ENCODE results near the gene CCDC12. TPM values are rescaled to one million over a fixed set of nuclear protein-coding genes. Genes with fewer than 3 reads are reported as not detected.

CCDC12 gene
- total and polyA plus RNA-seq, 12 donors, result 33.2 to 145 (median 70.0) TPM

DNA sequence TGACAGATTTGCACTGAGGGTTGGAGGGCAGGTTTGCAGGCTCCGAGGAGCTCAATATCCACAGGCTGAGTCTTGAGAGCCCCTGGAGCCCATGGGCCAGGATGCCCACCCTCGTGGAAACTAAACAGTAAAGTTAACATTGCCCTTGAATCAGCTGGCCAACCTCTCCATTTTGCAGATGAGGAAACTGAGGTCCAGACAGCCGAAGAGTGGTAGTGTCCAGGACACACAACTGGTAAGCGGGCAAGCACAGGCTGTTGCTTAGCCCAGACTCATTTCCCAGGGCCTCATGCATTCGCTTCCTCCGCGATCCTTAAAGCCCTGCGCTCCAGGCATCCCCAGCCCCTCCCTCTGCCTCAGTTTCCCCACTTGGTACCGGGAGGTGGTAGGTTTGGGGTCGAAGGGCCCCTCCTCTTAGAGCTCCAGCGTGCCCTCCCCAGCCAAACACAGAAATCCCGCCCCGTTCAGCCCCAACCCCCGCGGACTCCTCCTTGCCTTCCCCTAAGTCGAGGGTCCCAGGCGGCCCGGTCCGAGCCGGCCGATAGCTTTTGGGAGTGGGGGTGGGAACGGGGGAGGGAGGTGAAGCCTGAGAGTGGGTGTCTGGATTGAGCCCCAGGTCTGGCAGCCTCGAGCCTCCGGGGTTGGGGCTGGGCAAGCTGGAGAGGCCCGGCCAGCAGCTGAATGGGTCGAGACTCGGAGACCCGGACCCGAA lies 95.5 kb downstream of the CCDC12 start:
- no peak for TF ChIP-seq CTCF (IDR thresholded peaks at IDR 0.05)
- TF ChIP-seq POLR2A (IDR thresholded peaks at IDR 0.05), result no peak
- peak overlapping the region in 1 of 4 donors; percentile 59 for H3K4me3 ChIP-seq
- 38 to 59% (median 48%) methylated on average over 14 to 29 of the region's 29 CpGs for WGBS, 4 donors
- peaks cover 12% of the 10 kb centered on the region for H3K27me3 ChIP-seq
- H3K27ac ChIP-seq, result peak overlapping the region in 3 of 5 donors; percentile 51 to 74 (median 74)
- peaks cover 15% of the 10 kb centered on the region in 2 donors for H3K4me1 ChIP-seq (replicated peaks in 1 of 2)
- H3K36me3 ChIP-seq (replicated peaks in 1 of 2), result no peaks in the 10 kb centered on the region
- intact Hi-C loops (cut with DNase I), result no loop called here
- DNase-seq, result no peak
- no peaks in the 10 kb centered on the region for H3K9me3 ChIP-seq (replicated peaks in 1 of 3)

DNA sequence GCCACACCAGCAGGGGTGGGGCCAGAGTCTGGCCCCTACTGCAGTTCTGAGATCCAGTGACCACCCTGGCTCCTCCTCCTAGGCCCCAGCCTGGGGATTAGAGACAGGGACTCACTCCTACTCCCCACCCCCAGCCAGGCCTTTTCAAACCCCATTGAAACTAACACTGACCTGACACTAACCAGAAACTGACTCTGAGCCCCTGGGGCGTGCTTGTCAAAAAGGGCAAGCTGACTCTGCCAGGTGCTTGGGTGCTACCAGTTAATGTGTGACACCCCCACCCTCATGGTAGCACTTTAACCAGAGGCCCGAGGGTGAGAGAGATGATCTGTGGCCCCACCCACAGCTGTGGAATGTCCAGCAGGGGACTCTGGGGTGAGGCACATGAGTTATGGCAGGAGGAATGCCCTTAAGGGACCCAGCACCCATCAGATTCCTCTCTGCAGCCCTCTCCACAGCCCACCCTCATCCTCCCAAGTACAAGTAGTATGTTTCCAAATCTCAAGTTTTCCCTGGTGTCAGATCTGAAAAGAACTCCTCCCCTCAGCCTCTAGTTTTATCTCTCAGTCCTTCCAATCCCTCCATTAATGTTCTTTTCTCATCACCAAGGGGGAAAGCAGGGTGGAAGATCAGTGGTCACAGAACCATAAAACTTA lies 97.6 kb downstream of the CCDC12 start:
- TF ChIP-seq POLR2A (IDR thresholded peaks at IDR 0.05) (no peak), CTCF (IDR thresholded peaks at IDR 0.05) (no peak)
- WGBS, 4 donors, result 63 to 100% (median 67%) methylated on average over 1 to 2 of the region's 2 CpGs
- Histone ChIP-seq H3K4me3 (no peak overlapping the region), H3K36me3 (replicated peaks in 1 of 2) (no peaks in the 10 kb centered on the region), H3K27me3 (peaks cover 8% of the 10 kb centered on the region), H3K4me1 (replicated peaks in 1 of 2) (peaks cover 15% of the 10 kb centered on the region in 2 donors), H3K27ac (peak overlapping the region in 1 of 5 donors; percentile 55), H3K9me3 (replicated peaks in 1 of 3) (no peaks in the 10 kb centered on the region)
- intact Hi-C loops (cut with DNase I), result no loop called here
- DNase-seq, result no peak

DNA sequence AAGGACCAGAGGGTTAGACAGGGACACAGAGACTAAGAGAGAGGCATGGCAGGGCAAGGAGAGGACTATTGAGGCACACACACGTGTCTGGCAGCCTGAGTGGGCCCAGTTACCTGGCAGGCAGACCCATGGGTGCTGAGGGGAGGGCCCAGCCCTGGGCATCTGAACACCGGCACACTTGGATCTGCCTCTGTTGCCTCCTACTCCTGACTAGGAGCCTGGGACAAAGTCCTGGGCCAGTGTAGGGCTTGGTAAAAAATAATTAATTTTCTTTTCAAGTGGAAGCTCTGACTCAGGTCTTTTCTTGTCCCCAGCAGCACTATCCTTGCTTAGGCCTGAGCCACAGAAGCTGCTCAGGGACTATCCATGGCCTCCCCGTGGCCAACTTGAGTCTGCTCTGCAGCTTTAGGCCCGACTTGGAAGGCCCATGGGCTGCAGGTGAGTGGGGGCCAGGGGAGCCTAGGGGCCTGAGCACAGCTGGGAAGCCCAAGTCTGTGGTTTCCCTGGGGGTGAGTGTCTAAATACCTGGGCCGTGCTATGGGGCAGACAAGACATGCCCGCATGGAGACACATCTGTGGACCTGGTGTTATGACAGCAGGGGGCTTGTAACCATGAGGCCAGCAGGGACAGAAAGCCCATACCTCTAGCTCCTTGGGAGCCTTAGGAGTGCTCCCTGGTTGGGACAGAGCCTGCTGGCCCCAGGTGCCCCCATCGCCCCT lies 99.0 kb downstream of the CCDC12 start, which contains the start of gene PTH1R:
Gene PTH1R, plus strand, starts transcription at position 316 of the 720 bp plus-strand sequence. CDS start 5,839 bp downstream, outside the sequence.
- Histone ChIP-seq H3K4me3 (no peak within 1 kb of the TSS), H3K4me1 (replicated peaks in 1 of 2) (peaks cover 6 to 12% of the 10 kb centered on the region in 2 donors), H3K27me3 (peaks cover 4% of the 10 kb centered on the region), H3K36me3 (replicated peaks in 1 of 2) (no peaks in the 10 kb centered on the region), H3K9me3 (replicated peaks in 1 of 3) (no peaks in the 10 kb centered on the region), H3K27ac (peak within 1 kb of the TSS in 2 of 5 donors; percentile 8 to 55)
- TF ChIP-seq POLR2A (IDR thresholded peaks at IDR 0.05), result no peak
- TF ChIP-seq CTCF (IDR thresholded peaks at IDR 0.05), result no peak
- 83 to 88% (median 87%) methylated on average over 2 to 7 of the region's 7 CpGs for WGBS, 4 donors
- intact Hi-C loops (cut with DNase I), result no loop called here
- DNase-seq, result no peak

Data from adrenal gland (tissue), 12 donors.